ENCODE results near the gene BLTP3A.

DNA sequence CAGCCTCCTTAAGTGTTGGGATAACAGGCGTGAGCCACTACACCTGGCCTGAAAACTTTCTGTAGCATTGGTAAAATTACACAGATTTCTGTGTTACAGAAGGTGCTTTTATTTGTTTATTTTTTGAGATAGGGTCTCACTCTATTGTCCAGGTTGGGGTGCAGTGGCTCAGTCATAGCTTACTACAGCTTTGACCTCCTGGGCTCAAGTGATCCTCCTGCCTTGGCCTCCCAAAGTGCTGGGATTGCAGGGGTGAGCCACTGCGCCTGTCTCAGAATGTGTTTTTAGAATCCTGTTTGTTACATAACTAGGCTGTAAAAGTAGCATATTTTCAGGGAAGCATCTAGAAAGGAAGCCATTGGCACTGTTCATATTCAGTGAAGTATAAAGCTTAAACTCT is 16.9 kb upstream of the BLTP3A start:
- TF ChIP-seq POLR2AphosphoS5 (IDR thresholded peaks at IDR 0.05), result no peak
- no peak for TF ChIP-seq CTCF (IDR thresholded peaks at IDR 0.05)

Data from breast epithelium (tissue), 3 donors.